A549 (cell line): Measurements from ENCODE around the gene OPCML. TPM values are rescaled to one million over a fixed set of nuclear protein-coding genes. Genes with fewer than 3 reads are reported as not detected.

ENCODE experiments used
- ATAC-seq, 2 experiments: fragments of 200-7000 bp in 1 of 2; fragments of >200 bp in 1 of 2; cut with Nextera tagmentation in 1 of 2; cut with Tn5 transposase in 1 of 2; 3 replicates each; pipeline versions ENCODE4 v1.8.0 to v1.9.1; 2018 to 2020; ENCODE audit warnings: mild to moderate bottlenecking in 1 of 2, moderate library complexity in 1 of 2
- CTCF ChIA-PET: fragments of 300-600 bp; sonication (Branson Sonifier 250); formaldehyde crosslinking; extraction: SDS; loops from one replicate; lab custom pipeline; 2021; ENCODE audit warnings: antibody characterized with exemption, inconsistent platforms; lab: Yijun Ruan, JAX
- POLR2A ChIA-PET: fragments of 350-600 bp; formaldehyde crosslinking; extraction: SDS; loops from one replicate; lab custom pipeline; 2021; ENCODE audit warnings: antibody characterized with exemption, inconsistent platforms; lab: Yijun Ruan, JAX
- DNase-seq, 2 experiments: peaks; one replicate each; pipeline versions ENCODE4 v3.0.0 to v3.0.0-alpha.2; 2011 to 2016; ENCODE audit warnings: low read depth in 1 of 2, low spot score in 1 of 2
- FAIRE-seq: peaks from 2 replicates; lab custom pipeline; 2011; peaks lifted over from hg19 to GRCh38; lab: Jason Lieb, UNC
- H3K27ac ChIP-seq, 2 experiments: fragments of >200 bp; sonication (Bioruptor Twin); formaldehyde crosslinking; 3 replicates each; pipeline ENCODE4 v1.5.1; 2016 to 2017
- H3K4me1 ChIP-seq: fragments of >200 bp; sonication (Bioruptor Twin); formaldehyde crosslinking; 3 replicates; pipeline ENCODE4 v1.6.1; 2016
- H3K4me2 ChIP-seq: fragments of >200 bp; sonication (Bioruptor Twin); formaldehyde crosslinking; 3 replicates; pipeline ENCODE4 v1.6.1; 2016
- H3K4me3 ChIP-seq: fragments of >200 bp; sonication (Bioruptor Twin); formaldehyde crosslinking; 3 replicates; pipeline ENCODE4 v1.5.1; 2016
- H3K9me3 ChIP-seq: fragments of >200 bp; sonication (Bioruptor Twin); formaldehyde crosslinking; 3 replicates; pipeline ENCODE4 v1.6.1; 2016
- ATOH8 ChIP-seq: fragments of 250-450 bp; sonication (Bioruptor Pico); IDR thresholded peaks from 2 replicates; pipeline ENCODE4 v1.5.0; 2020; ENCODE audit warnings: low read depth, mild to moderate bottlenecking, moderate library complexity
- BCL3 ChIP-seq: fragments of >200 bp; sonication (Bioruptor Twin); formaldehyde crosslinking; IDR thresholded peaks from 3 replicates; pipeline ENCODE4 v1.6.1; 2016
- BHLHE40 ChIP-seq: IDR thresholded peaks from 2 replicates; pipeline ENCODE4 v1.6.1; 2012; ENCODE audit warnings: low read depth, low read length, inconsistent platforms
- CBX2 ChIP-seq: fragments of 200-600 bp; sonication (generic); IDR thresholded peaks from 2 replicates; pipeline ENCODE4 v1.6.1; 2016; ENCODE audit warnings: low read depth, mild to moderate bottlenecking, borderline replicate concordance
- CBX8 ChIP-seq: fragments of 200-600 bp; sonication (generic); IDR thresholded peaks from 2 replicates; pipeline ENCODE4 v1.6.1; 2016
- CHD4 ChIP-seq: fragments of 200-600 bp; sonication (generic); IDR thresholded peaks from 2 replicates; pipeline ENCODE4 v1.6.1; 2016; ENCODE audit warnings: antibody characterized with exemption, mild to moderate bottlenecking, borderline replicate concordance
- CTCF ChIP-seq: fragments of >200 bp; sonication (Bioruptor Twin); formaldehyde crosslinking; IDR thresholded peaks from 3 replicates; pipeline ENCODE4 v1.5.1; 2016
- EHF ChIP-seq: fragments of 250-450 bp; sonication (Bioruptor Pico); IDR thresholded peaks from 2 replicates; pipeline ENCODE4 v1.5.0; 2020; ENCODE audit warnings: mild to moderate bottlenecking
- EHMT2 ChIP-seq: fragments of 200-600 bp; sonication (generic); IDR thresholded peaks from 2 replicates; pipeline ENCODE4 v1.6.1; 2016; ENCODE audit warnings: antibody characterized with exemption, low read depth, mild to moderate bottlenecking, moderate library complexity
- ELK1 ChIP-seq: fragments of 150-350 bp; IDR thresholded peaks from 2 replicates; pipeline ENCODE4 v1.6.1; 2014; ENCODE audit warnings: low read depth, mild to moderate bottlenecking, low read length
- EP300 ChIP-seq, 2 experiments: fragments of >200 bp; sonication (Bioruptor Twin); formaldehyde crosslinking; IDR thresholded peaks; 2 replicates in 1 of 2; 3 replicates in 1 of 2; pipeline ENCODE4 v1.6.1; 2016 to 2017
- ESRRA ChIP-seq: fragments of 150-350 bp; IDR thresholded peaks from 2 replicates; pipeline ENCODE4 v1.6.1; 2014; ENCODE audit warnings: mild to moderate bottlenecking, low read length, borderline replicate concordance
- FOSB ChIP-seq: fragments of 250-450 bp; sonication (Bioruptor Pico); IDR thresholded peaks from 2 replicates; pipeline ENCODE4 v1.5.0; 2020; ENCODE audit warnings: mild to moderate bottlenecking, moderate library complexity
- HES2 ChIP-seq: fragments of >200 bp; sonication (Bioruptor Twin); formaldehyde crosslinking; IDR thresholded peaks from 2 replicates; pipeline ENCODE4 v1.6.1; 2016
- HEYL ChIP-seq: fragments of 250-450 bp; sonication (Bioruptor Pico); IDR thresholded peaks from 2 replicates; pipeline ENCODE4 v1.8.0; 2021; ENCODE audit warnings: mild to moderate bottlenecking, moderate library complexity
- HOXA7 ChIP-seq: fragments of 250-450 bp; sonication (Bioruptor Pico); IDR thresholded peaks from 2 replicates; pipeline ENCODE4 v1.5.0; 2020; ENCODE audit warnings: mild to moderate bottlenecking, moderate library complexity
- HOXB13 ChIP-seq: fragments of 250-450 bp; sonication (Bioruptor Pico); IDR thresholded peaks from 2 replicates; pipeline ENCODE4 v1.5.0; 2020; ENCODE audit warnings: low read depth, mild to moderate bottlenecking, moderate library complexity
- HOXB5 ChIP-seq: fragments of 250-450 bp; sonication (Bioruptor Pico); IDR thresholded peaks from 2 replicates; pipeline ENCODE4 v1.5.0; 2020; ENCODE audit warnings: mild to moderate bottlenecking, moderate library complexity
- KDM5A ChIP-seq: fragments of 200-600 bp; sonication (generic); IDR thresholded peaks from 2 replicates; pipeline ENCODE4 v1.6.1; 2016; ENCODE audit warnings: antibody characterized with exemption, mild to moderate bottlenecking
- MAX ChIP-seq: IDR thresholded peaks from 2 replicates; pipeline ENCODE4 v1.6.1; 2012
- MYC ChIP-seq: IDR thresholded peaks from 2 replicates; pipeline ENCODE4 v1.6.1; 2012; ENCODE audit warnings: mild to moderate bottlenecking, inconsistent platforms, low read length, improper control_type of control experiment, borderline replicate concordance
- NFE2L2 ChIP-seq: fragments of 150-350 bp; conservative IDR thresholded peaks from 2 replicates; pipeline ENCODE4 v1.6.1; 2014; ENCODE audit warnings: low read length
- NR3C1 ChIP-seq: fragments of >200 bp; sonication (Bioruptor Twin); formaldehyde crosslinking; IDR thresholded peaks from 3 replicates; pipeline ENCODE4 v1.6.1; 2017
- POLR2A ChIP-seq: IDR thresholded peaks from 2 replicates; pipeline ENCODE4 v1.6.1; 2012; ENCODE audit warnings: mild to moderate bottlenecking, low read length
- POLR2AphosphoS2 ChIP-seq: conservative IDR thresholded peaks from 2 replicates; pipeline ENCODE4 v1.6.1; 2012; ENCODE audit warnings: low read length, improper control_type of control experiment, inconsistent platforms
- RAD21 ChIP-seq, 2 experiments: fragments of >200 bp in 1 of 2; sonication (Bioruptor Twin) in 1 of 2; formaldehyde crosslinking in 1 of 2; IDR thresholded peaks in 1 of 2; conservative IDR thresholded peaks in 1 of 2; 2 replicates in 1 of 2; 3 replicates in 1 of 2; pipeline ENCODE4 v1.6.1; 2012 to 2018; ENCODE audit warnings: inconsistent platforms in 1 of 2
- RARB ChIP-seq: fragments of 250-450 bp; sonication (Bioruptor Pico); IDR thresholded peaks from 2 replicates; pipeline ENCODE4 v1.8.0; 2021; ENCODE audit warnings: mild to moderate bottlenecking, moderate library complexity
- RCOR1 ChIP-seq: fragments of 150-350 bp; IDR thresholded peaks from 2 replicates; pipeline ENCODE4 v1.6.1; 2014; ENCODE audit warnings: antibody characterized with exemption, low read length, low read depth
- SMC3 ChIP-seq: fragments of >200 bp; sonication (Bioruptor Twin); formaldehyde crosslinking; IDR thresholded peaks from 3 replicates; pipeline ENCODE4 v1.6.1; 2018; ENCODE audit warnings: inconsistent platforms
- TP53 ChIP-seq: fragments of 250-450 bp; sonication (Bioruptor Pico); IDR thresholded peaks from 2 replicates; pipeline ENCODE4 v1.5.0; 2021; ENCODE audit warnings: mild to moderate bottlenecking, moderate library complexity
- ZC3H11A ChIP-seq: fragments of 450-650 bp; IDR thresholded peaks from 2 replicates; pipeline ENCODE4 v1.6.1; 2014; ENCODE audit warnings: antibody characterized with exemption, mild to moderate bottlenecking
- ZNF302 ChIP-seq: fragments of 250-450 bp; sonication (Bioruptor Pico); IDR thresholded peaks from 2 replicates; pipeline ENCODE4 v1.9.0; 2021; ENCODE audit warnings: inconsistent platforms, mild to moderate bottlenecking, moderate library complexity
- WGBS: methylation state at CpG from one replicate; pipeline ENCODE4 v1.1.6; 2017; ENCODE audit errors: missing lambda C conversion rate; 5-methylcytosine and 5-hydroxymethylcytosine counted together
- polyA plus RNA-seq, 4 experiments: library from polyadenylated mRNA; depleted of rRNA in 3 of 4; stranded (reverse); fragments of >200 nt; fragmentation: RNase III in 1 of 4; extraction: RNeasy Plus Mini Kit Qiagen cat#74134 plus additional on column Dnase treatment in 1 of 4; gene quantifications; 2 replicates in 3 of 4; 3 replicates in 1 of 4; pipeline ENCODE4 v1.2.3, GENCODE V29; 2011 to 2017

The OPCML gene
- polyA plus RNA-seq, 2 of the 4 experiments (the other 2 are of a cell fraction), result not detected

- no peak for FAIRE-seq
- POLR2A ChIA-PET, result no interaction called here
- CTCF ChIA-PET, result no interaction called here
Measured at GRCh38 chr11:132549561-132549960, 982.7 kb downstream of the OPCML start.

GRCh38 chr11:132549001-132549400 is 983.3 kb downstream of the OPCML start:
- FAIRE-seq, result no peak
- no peak overlapping the region for H3K27ac ChIP-seq
- H3K4me3 ChIP-seq, result no peak overlapping the region
- no peak for DNase-seq
- no peak for TF ChIP-seq FOSB
- TF ChIP-seq ATOH8 (CRISPR knock-in tag), result no peak
- TF ChIP-seq HES2, result no peak
- TF ChIP-seq EHF (CRISPR knock-in tag), result no peak
- TF ChIP-seq RCOR1, result no peak
- no peak for TF ChIP-seq POLR2AphosphoS2
- no peak for TF ChIP-seq EP300 (IDR thresholded peaks at IDR 0.05)
- TF ChIP-seq CBX2, result no peak
- no peak for TF ChIP-seq HOXB13
- TF ChIP-seq TP53 (CRISPR knock-in tag), result no peak
- TF ChIP-seq HEYL (CRISPR knock-in tag), result no peak
- TF ChIP-seq SMC3, result no peak
- TF ChIP-seq MAX, result no peak
- TF ChIP-seq MYC, result no peak
- TF ChIP-seq CTCF, result no peak
- TF ChIP-seq EHMT2, result no peak
- TF ChIP-seq NFE2L2, result no peak
- no peak for TF ChIP-seq ZC3H11A
- no peak for TF ChIP-seq CHD4
- TF ChIP-seq CBX8, result no peak
- CTCF ChIA-PET, result no interaction called here
- H3K9me3 ChIP-seq, result no peaks in the 10 kb centered on the region
- H3K4me2 ChIP-seq, result no peak overlapping the region
- WGBS, result 28% methylated on average over 7 of the region's 7 CpGs
- POLR2A ChIA-PET, result no interaction called here
- ATAC-seq, result no peak
- no peaks in the 10 kb centered on the region for H3K4me1 ChIP-seq

More at GRCh38 chr11:132549561-132549960, 982.7 kb downstream of the OPCML start:
- H3K4me3 ChIP-seq, result no peak overlapping the region
- H3K27ac ChIP-seq, result no peak overlapping the region
- H3K4me1 ChIP-seq, result no peaks in the 10 kb centered on the region
- TF ChIP-seq RARB (CRISPR knock-in tag), result no peak
- no peak for TF ChIP-seq EP300 (IDR thresholded peaks at IDR 0.05)
- TF ChIP-seq ZNF302 (CRISPR knock-in tag), result no peak
- TF ChIP-seq ESRRA, result no peak
- no peak for TF ChIP-seq POLR2A
- no peak for TF ChIP-seq HOXB13
- no peak for TF ChIP-seq FOSB
- no peak overlapping the region for H3K4me2 ChIP-seq
- no peaks in the 10 kb centered on the region for H3K9me3 ChIP-seq
- ATAC-seq (no peak), DNase-seq (no peak)
- WGBS, result 28% methylated on average over 6 of the region's 6 CpGs

- FAIRE-seq (no peak), ATAC-seq (no peak), DNase-seq (no peak)
- CTCF ChIA-PET, result no interaction called here
- Histone ChIP-seq H3K4me3 (no peak overlapping the region), H3K4me2 (no peak overlapping the region), H3K9me3 (no peaks in the 10 kb centered on the region), H3K27ac (no peak overlapping the region), H3K4me1 (no peaks in the 10 kb centered on the region)
- POLR2A ChIA-PET, result no interaction called here
- TF ChIP-seq KDM5A, result no peak
- no peak for TF ChIP-seq RAD21 (conservative IDR thresholded peaks at IDR 0.05 in 1 of 2, IDR thresholded peaks at IDR 0.05 in 1 of 2)
- TF ChIP-seq BCL3, result no peak
- TF ChIP-seq ELK1, result no peak
- no peak for TF ChIP-seq EP300 (IDR thresholded peaks at IDR 0.05)
- no peak for TF ChIP-seq FOSB
- TF ChIP-seq NR3C1, result no peak
- no peak for TF ChIP-seq MAX
- no peak for TF ChIP-seq MYC
- no peak for TF ChIP-seq HOXA7
- no peak for TF ChIP-seq BHLHE40
- TF ChIP-seq HOXB5, result no peak
- 36% methylated on average over 5 of the region's 5 CpGs for WGBS
Measured at GRCh38 chr11:132544007-132544406, 988.3 kb downstream of the OPCML start.
